H1 (cell line): ENCODE results near the gene SEMA5B. TPM values are rescaled to one million over a fixed set of nuclear protein-coding genes. Genes with fewer than 3 reads are reported as not detected.

Experiments
- CHD7 ChIP-seq: fragments of 300-600 bp; sonication (generic); IDR thresholded peaks from 2 replicates; pipeline ENCODE4 v1.7.1; 2012; ENCODE audit warnings: low read length, moderate library complexity, mild to moderate bottlenecking, inconsistent platforms; ENCODE audit not compliant: insufficient replicate concordance
- RNF2 ChIP-seq: fragments of 200-900, 300-1000 bp; sonication (generic); IDR thresholded peaks from 2 replicates; pipeline ENCODE4 v1.7.1; 2016; ENCODE audit warnings: borderline replicate concordance, low read depth, mild to moderate bottlenecking, antibody characterized with exemption, low read length; ENCODE audit not compliant: poor library complexity, severe bottlenecking; ENCODE audit errors: missing control alignments
- TEAD4 ChIP-seq: IDR thresholded peaks from 2 replicates; pipeline ENCODE4 v1.6.1; 2012; ENCODE audit warnings: low read depth, low read length, inconsistent platforms, mixed read lengths
- polyA plus RNA-seq, 7 experiments: library from polyadenylated mRNA; depleted of rRNA in 3 of 7; stranded (reverse) in 5 of 7; unstranded in 2 of 7; fragments of >200 nt in 5 of 7; fragments of 200-250 nt in 2 of 7; gene quantifications; 1 replicate in 5 of 7; 2 replicates in 1 of 7; 4 replicates in 1 of 7; pipeline versions ENCODE4 v1.2.1 to v1.2.3, GENCODE V29; 2011 to 2013; ENCODE audit warnings: missing spikeins in 2 of 7, mixed read lengths in 2 of 7
- total RNA-seq: library from RNA; stranded (reverse); fragmentation: NEBNext Ultra II Directional; extraction: Animal tissue kit (Norgen Biotek cat#: 25700); gene quantifications from 2 replicates; pipeline ENCODE4 v1.2.1, GENCODE V29; 2021

The SEMA5B gene
- total and polyA plus RNA-seq, 2 of the 8 experiments (the other 6 are each of a cell fraction or from before 2014, with no cell fraction given) = 13.1 to 22.4 TPM

- no peak for TF ChIP-seq CHD7
- no peak for TF ChIP-seq TEAD4
- TF ChIP-seq RNF2 = no peak
Measured at GRCh38 chr3:122996038-122996580, 31.5 kb downstream of the SEMA5B start (continued).
